Naive thymus-derived CD8-positive, alpha-beta T cell (primary cell): Measurements from ENCODE around the gene PTGDR. TPM values are rescaled to one million over a fixed set of nuclear protein-coding genes. Genes with fewer than 3 reads are reported as not detected.
A peak's percentile ranks its signal among the peaks of the same experiment; 100 is the strongest.

ENCODE experiments used
- ATAC-seq, 2 donors: fragments of 150-1000 bp; cut with Tn5 transposase in 1 of 2; sonication (Bioruptor Pico), chemical (Tn5 transposase) in 1 of 2; 1 replicate in 1 of 2; 2 replicates in 1 of 2; pipeline ENCODE4 v1.10.0; 2021; ENCODE audit warnings: mild to moderate bottlenecking in 2 of 2, moderate library complexity in 2 of 2
- POLR2A ChIA-PET: fragments of 350-600 bp; sonication (Branson Sonifier 250); formaldehyde crosslinking; loops from one replicate; lab custom pipeline; 2021; ENCODE audit warnings: antibody characterized with exemption; lab: Charles Lee
- DNase-seq, 10 donors: peaks; one replicate each; pipeline versions ENCODE4 v3.0.0 to v3.0.0-alpha.2; 2020 to 2022
- H3K27ac Mint-ChIP-seq, 10 donors: one replicate each; pipeline ENCODE4 v1.8.0; 2020 to 2022; ENCODE audit warnings: mild to moderate bottlenecking in 10 of 10, mixed read lengths in 10 of 10, moderate library complexity in 4 of 10, inconsistent platforms in 1 of 10
- H3K27me3 Mint-ChIP-seq, 5 donors: one replicate each; pipeline ENCODE4 v1.8.0; 2021 to 2022; ENCODE audit warnings: mixed read lengths in 5 of 5
- H3K36me3 Mint-ChIP-seq, 3 donors: one replicate each; pipeline ENCODE4 v1.8.0; 2020 to 2022; ENCODE audit warnings: mixed read lengths in 3 of 3, mild to moderate bottlenecking in 2 of 3, inconsistent platforms in 1 of 3
- H3K4me1 Mint-ChIP-seq, 4 donors: one replicate each; pipeline ENCODE4 v1.8.0; 2021 to 2022; ENCODE audit warnings: mixed read lengths in 4 of 4
- H3K4me3 Mint-ChIP-seq, 10 donors: one replicate each; pipeline ENCODE4 v1.8.0; 2020 to 2022; ENCODE audit warnings: mild to moderate bottlenecking in 10 of 10, mixed read lengths in 10 of 10, moderate library complexity in 6 of 10, inconsistent platforms in 1 of 10
- H3K9me3 Mint-ChIP-seq, 9 donors: one replicate each; pipeline ENCODE4 v1.8.0; 2020 to 2022; ENCODE audit warnings: mixed read lengths in 9 of 9, mild to moderate bottlenecking in 3 of 9, inconsistent platforms in 1 of 9, moderate library complexity in 1 of 9
- polyA plus RNA-seq, 3 donors: library from polyadenylated mRNA; unstranded; fragments of 300-500 nt; fragmentation: Illumina TruSeq; gene quantifications; one replicate each; pipeline ENCODE4 v1.2.3, GENCODE V29; 2021
- total RNA-seq, 8 experiments: library from RNA in 2 of 8; stranded (reverse) in 2 of 8; gene quantifications; one replicate each; pipeline ENCODE4 v1.2.3 and lab custom pipeline; 2021 to 2026

PTGDR gene, protein sequence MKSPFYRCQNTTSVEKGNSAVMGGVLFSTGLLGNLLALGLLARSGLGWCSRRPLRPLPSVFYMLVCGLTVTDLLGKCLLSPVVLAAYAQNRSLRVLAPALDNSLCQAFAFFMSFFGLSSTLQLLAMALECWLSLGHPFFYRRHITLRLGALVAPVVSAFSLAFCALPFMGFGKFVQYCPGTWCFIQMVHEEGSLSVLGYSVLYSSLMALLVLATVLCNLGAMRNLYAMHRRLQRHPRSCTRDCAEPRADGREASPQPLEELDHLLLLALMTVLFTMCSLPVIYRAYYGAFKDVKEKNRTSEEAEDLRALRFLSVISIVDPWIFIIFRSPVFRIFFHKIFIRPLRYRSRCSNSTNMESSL
- total RNA-seq (under 1 TPM; 0.38 to 0.57 TPM), polyA plus RNA-seq (10 to 100 TPM in 1 of 3 donors, under 1 TPM in 2; 0.70 to 11.6 (median 0.74) TPM), total RNA-seq (lab: John Stamatoyannopoulos, UW) (0 to 0.21 (median 0) reads per million in 6 experiments)

DNA sequence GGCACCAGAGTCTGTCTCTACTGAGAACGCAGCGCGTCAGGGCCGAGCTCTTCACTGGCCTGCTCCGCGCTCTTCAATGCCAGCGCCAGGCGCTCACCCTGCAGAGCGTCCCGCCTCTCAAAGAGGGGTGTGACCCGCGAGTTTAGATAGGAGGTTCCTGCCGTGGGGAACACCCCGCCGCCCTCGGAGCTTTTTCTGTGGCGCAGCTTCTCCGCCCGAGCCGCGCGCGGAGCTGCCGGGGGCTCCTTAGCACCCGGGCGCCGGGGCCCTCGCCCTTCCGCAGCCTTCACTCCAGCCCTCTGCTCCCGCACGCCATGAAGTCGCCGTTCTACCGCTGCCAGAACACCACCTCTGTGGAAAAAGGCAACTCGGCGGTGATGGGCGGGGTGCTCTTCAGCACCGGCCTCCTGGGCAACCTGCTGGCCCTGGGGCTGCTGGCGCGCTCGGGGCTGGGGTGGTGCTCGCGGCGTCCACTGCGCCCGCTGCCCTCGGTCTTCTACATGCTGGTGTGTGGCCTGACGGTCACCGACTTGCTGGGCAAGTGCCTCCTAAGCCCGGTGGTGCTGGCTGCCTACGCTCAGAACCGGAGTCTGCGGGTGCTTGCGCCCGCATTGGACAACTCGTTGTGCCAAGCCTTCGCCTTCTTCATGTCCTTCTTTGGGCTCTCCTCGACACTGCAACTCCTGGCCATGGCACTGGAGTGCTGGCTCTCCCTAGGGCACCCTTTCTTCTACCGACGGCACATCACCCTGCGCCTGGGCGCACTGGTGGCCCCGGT is at the start of gene PTGDR:
TSS of gene PTGDR (plus strand) at position 198 of the 778 bp plus-strand sequence. CDS start at position 315, 117 bp downstream.
- no peaks in the 10 kb centered on the region for H3K9me3 Mint-ChIP-seq
- peak within 1 kb of the TSS; percentile 81 to 97 (median 90) for H3K4me3 Mint-ChIP-seq
- no peaks in the 10 kb centered on the region for H3K36me3 Mint-ChIP-seq
- POLR2A ChIA-PET: no interaction called here
- ATAC-seq: peak; percentile 68
- DNase-seq: peak in 6 of 10 donors; percentile 5 to 38 (median 24)
- peaks cover 30 to 59% (median 47%) of the 10 kb centered on the region in 4 donors for H3K4me1 Mint-ChIP-seq
- peak within 1 kb of the TSS in 6 of 10 donors; percentile 51 to 90 (median 71) for H3K27ac Mint-ChIP-seq
- peaks cover 15 to 34% (median 31%) of the 10 kb centered on the region in 5 donors for H3K27me3 Mint-ChIP-seq

DNA sequence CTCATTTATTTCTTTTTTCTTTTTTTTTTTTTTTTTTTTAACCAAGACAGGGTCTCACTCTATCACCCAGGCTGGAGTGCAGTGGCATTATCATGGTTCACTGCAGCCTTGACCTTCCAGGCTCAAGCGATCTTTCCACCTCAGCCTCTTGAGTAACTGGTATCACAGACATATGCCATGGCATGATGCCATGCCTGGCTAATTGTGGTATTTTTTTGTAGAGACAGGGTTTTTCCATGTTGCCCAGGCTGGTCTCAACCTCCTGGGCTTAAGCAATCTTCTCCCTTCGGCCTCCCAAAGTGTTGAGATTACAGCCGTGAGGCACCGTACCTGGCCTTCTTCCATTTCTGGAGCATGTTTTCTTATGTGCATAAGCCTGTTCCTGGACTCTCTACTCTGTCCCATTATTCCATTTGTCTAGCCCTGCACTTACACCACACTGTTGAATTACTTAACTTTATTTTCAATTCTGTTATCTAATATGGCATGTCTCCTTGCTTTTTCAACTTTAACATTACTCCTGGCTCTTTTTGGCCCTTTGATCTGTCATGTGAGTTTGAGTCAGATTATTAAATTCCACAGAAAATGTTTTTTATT is 47.9 kb upstream of the PTGDR start:
- ATAC-seq (no peak), DNase-seq (no peak)
- POLR2A ChIA-PET: no interaction called here
- Mint-ChIP-seq H3K27ac (peak overlapping the region in 2 of 10 donors; percentile 9 to 11), H3K36me3 (no peaks in the 10 kb centered on the region), H3K9me3 (no peaks in the 10 kb centered on the region), H3K4me1 (peaks cover 6 to 14% (median 11%) of the 10 kb centered on the region in 4 donors), H3K4me3 (no peak overlapping the region), H3K27me3 (peaks cover 0 to 3% (median 0%) of the 10 kb centered on the region in 5 donors)

DNA sequence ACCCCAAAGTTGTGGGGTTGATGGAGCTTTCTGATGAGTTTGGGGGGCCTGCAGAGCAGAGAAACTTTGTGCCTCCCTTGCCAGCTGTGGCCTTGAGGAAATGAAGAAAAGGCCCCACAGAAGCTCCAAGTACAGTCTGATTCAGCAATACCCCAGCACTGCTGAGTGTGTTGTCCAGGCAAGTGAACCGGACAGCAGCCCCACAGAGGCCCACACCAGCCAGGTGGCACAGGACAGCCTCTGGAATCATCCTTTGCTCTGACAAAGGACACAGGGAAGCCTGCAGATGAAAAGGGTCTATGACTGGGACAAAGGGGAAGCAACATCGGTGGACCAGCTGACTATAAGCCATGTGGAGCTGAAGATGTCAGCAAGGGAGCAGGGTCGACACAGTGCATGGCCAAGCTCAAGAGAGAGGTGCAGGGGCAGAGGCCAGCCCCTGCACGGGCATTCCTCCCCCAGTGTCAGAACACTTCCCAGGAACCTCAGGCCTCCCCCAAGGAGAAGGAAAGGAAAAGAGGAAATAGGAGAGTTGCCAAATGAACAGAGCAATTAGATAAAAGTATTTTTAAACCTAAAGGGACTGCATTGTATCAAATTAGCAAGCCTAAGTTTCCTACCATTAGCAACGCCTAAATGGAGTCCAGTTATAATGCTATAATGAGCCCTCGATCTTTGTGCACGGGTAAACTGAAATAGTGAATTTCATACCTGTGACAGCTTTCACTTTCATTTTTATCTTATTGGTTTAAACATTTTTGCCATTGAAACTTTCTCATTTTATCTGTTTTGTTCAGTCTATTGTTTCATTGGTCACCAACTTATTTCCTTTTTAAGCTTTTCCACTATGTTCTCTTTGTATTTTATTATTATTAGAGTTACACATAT is 46.3 kb upstream of the PTGDR start:
- H3K4me1 Mint-ChIP-seq: peaks cover 6 to 14% (median 11%) of the 10 kb centered on the region in 4 donors
- ATAC-seq (peak; percentile 27 to 42), DNase-seq (peak in 3 of 10 donors; percentile 4 to 5 (median 4))
- no peaks in the 10 kb centered on the region for H3K36me3 Mint-ChIP-seq
- peak overlapping the region; percentile 72 to 94 (median 92) for H3K27ac Mint-ChIP-seq
- POLR2A ChIA-PET: no interaction called here
- peak overlapping the region; percentile 79 to 93 (median 87) for H3K4me3 Mint-ChIP-seq
- peaks cover 0 to 3% (median 0%) of the 10 kb centered on the region in 5 donors for H3K27me3 Mint-ChIP-seq
- no peaks in the 10 kb centered on the region for H3K9me3 Mint-ChIP-seq

DNA sequence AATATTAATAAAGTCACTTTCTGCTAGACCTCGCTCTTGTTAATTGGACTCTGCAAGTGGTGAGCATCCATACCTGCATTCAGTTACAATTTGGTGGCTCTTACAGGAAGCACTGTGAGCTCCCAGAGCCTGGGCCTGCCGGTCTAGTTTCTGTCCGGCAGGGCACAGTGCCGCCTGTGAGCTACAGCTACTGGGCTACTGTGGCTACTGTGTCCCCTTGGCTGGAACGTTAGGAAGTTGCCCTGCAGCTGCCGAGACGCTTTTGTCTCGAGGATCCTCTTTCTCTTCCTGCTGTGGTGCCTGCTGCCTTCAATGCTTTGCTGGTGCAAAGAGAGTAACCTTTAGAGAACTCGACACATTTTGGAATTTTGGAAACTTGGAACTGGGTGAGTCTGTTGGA is 44.6 kb upstream of the PTGDR start:
- H3K9me3 Mint-ChIP-seq: peaks cover 0 to 2% (median 0%) of the 10 kb centered on the region in 9 donors
- H3K36me3 Mint-ChIP-seq: no peaks in the 10 kb centered on the region
- ATAC-seq: no peak
- peaks cover 0 to 3% (median 0%) of the 10 kb centered on the region in 5 donors for H3K27me3 Mint-ChIP-seq
- POLR2A ChIA-PET: no interaction called here
- peak overlapping the region in 2 of 10 donors; percentile 13 to 14 for H3K27ac Mint-ChIP-seq
- no peak for DNase-seq
- H3K4me1 Mint-ChIP-seq: peaks cover 6 to 17% (median 11%) of the 10 kb centered on the region in 4 donors
- no peak overlapping the region for H3K4me3 Mint-ChIP-seq

DNA sequence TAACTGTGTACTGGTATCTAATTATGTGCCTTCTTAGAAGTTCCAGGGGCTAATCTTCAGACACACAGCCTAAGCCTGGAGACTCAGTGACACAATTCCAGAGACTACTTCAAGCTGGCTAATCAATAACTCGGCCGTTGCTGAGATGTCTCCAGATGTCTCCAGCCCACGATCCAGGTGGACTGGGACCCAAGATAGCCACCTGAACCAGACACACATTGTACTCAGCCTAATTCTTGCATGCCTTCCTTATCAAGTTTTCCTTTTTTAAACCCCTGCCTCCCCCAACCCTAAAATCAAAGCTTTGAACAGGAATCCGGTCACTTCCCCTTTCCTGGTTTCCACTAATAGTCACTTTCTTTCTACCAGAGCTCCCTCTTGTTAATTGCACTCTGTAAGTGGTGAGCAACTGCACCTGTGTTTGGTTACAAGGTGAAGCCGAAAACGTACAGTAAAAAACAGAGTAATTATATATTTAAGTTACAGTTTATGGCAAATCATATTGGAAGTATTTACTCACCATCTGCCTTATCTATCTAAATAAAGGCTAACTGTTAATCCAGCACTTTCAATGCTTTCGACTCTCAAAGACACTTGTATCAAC is 39.8 kb upstream of the PTGDR start:
- peak overlapping the region in 1 of 10 donors; percentile 11 for H3K27ac Mint-ChIP-seq
- no peak for ATAC-seq
- peaks cover 0 to 3% (median 0%) of the 10 kb centered on the region in 5 donors for H3K27me3 Mint-ChIP-seq
- H3K9me3 Mint-ChIP-seq: peaks cover 0 to 2% (median 0%) of the 10 kb centered on the region in 9 donors
- DNase-seq: no peak
- no peaks in the 10 kb centered on the region for H3K36me3 Mint-ChIP-seq
- POLR2A ChIA-PET: no interaction called here
- peaks cover 8 to 21% (median 13%) of the 10 kb centered on the region in 4 donors for H3K4me1 Mint-ChIP-seq
- no peak overlapping the region for H3K4me3 Mint-ChIP-seq

DNA sequence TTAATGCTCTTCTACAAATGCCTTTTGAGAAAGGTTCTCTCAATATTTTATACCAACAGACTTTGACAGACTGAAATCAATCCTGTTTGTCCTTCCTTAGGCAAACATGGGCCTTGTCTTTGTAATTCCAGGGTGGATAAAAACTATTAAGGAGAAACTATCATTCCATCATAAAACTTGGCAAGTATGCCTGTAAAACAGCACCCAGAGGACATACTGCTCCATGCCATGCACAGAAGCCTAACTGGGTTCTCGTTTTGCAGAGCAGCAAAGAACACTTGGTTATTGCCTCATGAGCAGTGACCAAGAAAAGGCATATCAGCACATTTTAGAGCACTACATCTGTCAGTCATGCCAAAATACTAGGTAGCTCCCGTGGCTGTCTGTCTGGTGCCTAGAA is 33.8 kb upstream of the PTGDR start:
- H3K36me3 Mint-ChIP-seq: no peaks in the 10 kb centered on the region
- H3K27me3 Mint-ChIP-seq: peaks cover 0 to 4% (median 0%) of the 10 kb centered on the region in 5 donors
- no peak overlapping the region for H3K27ac Mint-ChIP-seq
- peaks cover 9 to 32% (median 14%) of the 10 kb centered on the region in 4 donors for H3K4me1 Mint-ChIP-seq
- POLR2A ChIA-PET: no interaction called here
- ATAC-seq (no peak), DNase-seq (no peak)
- no peak overlapping the region for H3K4me3 Mint-ChIP-seq
- no peaks in the 10 kb centered on the region for H3K9me3 Mint-ChIP-seq

DNA sequence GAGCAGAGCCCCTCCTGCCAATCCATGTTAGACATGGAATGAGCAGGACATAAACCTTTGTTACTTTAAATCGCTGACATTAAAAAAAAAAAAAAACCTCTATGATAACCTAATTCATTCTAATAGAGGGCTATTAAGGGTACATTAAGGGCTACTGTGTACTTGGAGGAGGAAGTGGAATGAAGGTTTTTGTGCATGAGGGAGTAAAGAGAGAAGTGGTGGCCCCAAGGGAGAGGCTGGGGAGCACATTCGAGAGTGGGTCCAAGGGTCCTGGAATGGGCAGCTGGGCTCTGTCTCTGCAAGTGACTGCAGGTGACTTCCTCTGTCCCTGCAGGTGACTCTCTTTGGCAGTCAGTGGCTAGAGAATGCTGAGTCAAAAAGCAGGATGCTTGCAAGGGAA is 32.1 kb upstream of the PTGDR start:
- Mint-ChIP-seq H3K27me3 (peaks cover 0 to 4% (median 0%) of the 10 kb centered on the region in 5 donors), H3K27ac (peak overlapping the region in 1 of 10 donors; percentile 59), H3K4me3 (no peak overlapping the region), H3K9me3 (no peaks in the 10 kb centered on the region), H3K4me1 (peaks cover 10 to 27% (median 14%) of the 10 kb centered on the region in 4 donors), H3K36me3 (no peaks in the 10 kb centered on the region)
- DNase-seq (no peak), ATAC-seq (no peak)
- POLR2A ChIA-PET: no interaction called here

DNA sequence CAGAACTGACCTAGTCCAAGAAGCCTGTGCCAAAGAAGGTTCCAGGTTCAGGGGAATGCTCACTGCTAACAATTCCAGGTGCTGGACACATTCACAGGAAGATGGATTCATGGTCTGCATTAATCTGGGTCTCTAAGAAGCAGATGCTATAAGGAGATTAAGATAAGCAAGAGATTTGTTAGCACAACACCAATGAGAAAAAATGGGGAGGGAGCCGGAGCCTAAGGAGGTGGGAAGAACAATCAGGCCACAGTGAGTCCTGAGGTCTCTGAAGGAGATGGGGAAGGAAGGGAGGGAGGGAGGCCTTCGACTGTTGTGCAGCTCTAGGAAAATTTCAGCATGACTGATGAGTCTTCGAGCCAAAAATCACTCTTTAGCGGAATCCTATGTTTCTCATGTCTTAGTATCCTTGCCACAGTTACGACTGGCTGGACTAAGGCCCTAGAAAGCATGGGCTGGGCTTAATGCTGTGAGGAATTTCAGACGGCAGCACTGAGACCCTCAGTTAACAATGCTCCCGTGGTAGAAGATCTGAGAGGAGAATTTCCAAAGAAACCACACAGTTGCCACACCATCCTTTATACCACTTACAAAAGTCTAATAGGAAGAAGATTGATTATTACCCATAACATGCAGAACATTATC is 31.5 kb upstream of the PTGDR start:
- POLR2A ChIA-PET: no interaction called here
- H3K27ac Mint-ChIP-seq: peak overlapping the region in 1 of 10 donors; percentile 59
- H3K4me3 Mint-ChIP-seq: no peak overlapping the region
- DNase-seq (no peak), ATAC-seq (no peak)
- H3K36me3 Mint-ChIP-seq: no peaks in the 10 kb centered on the region
- no peaks in the 10 kb centered on the region for H3K9me3 Mint-ChIP-seq
- H3K27me3 Mint-ChIP-seq: peaks cover 0 to 4% (median 0%) of the 10 kb centered on the region in 5 donors
- peaks cover 13 to 30% (median 16%) of the 10 kb centered on the region in 4 donors for H3K4me1 Mint-ChIP-seq

DNA sequence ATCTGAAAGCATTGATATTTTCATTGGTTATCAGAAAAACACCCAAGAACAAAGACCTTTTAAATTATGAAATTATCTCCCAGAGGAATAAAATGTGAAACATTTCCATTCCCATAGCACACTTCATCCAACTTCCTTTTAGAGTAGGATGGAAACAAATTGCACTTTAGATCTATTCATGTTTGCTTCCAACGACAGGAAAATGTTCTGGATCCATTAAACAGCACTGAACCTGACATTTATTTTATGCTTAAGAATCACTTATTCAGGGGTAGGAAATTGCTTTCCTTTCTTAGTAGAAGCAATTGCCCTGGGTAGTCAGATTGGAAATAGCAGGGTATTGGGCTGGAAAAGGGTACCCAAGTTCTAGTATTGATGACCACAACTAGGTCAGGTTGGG is 28.8 kb upstream of the PTGDR start:
- Mint-ChIP-seq H3K27me3 (peaks cover 0 to 4% (median 0%) of the 10 kb centered on the region in 5 donors), H3K27ac (peak overlapping the region in 1 of 10 donors; percentile 38), H3K36me3 (no peaks in the 10 kb centered on the region), H3K4me1 (peaks cover 14 to 34% (median 16%) of the 10 kb centered on the region in 4 donors), H3K9me3 (peaks cover 0 to 2% (median 0%) of the 10 kb centered on the region in 9 donors), H3K4me3 (no peak overlapping the region)
- DNase-seq (no peak), ATAC-seq (no peak)
- POLR2A ChIA-PET: no interaction called here

DNA sequence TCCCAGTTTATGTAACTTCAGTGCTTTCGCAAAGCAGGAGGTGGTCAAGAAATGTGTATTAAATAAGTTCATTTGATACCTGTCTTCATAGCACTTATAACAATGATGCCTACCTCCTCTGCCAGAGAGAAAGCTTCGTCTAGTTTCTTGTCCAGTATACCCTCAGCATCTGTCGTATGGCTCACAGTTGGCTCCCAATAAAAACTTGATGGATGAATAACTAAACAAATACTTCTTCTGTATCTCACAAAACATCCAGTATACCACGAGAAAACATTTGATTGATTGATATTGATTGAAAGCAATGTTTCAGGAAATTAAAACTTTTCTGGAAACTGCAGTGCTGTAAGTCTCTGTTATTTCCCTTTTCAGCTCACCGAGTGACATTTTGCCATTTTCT is 26.9 kb upstream of the PTGDR start:
- peaks cover 0 to 4% (median 0%) of the 10 kb centered on the region in 5 donors for H3K27me3 Mint-ChIP-seq
- H3K4me3 Mint-ChIP-seq: no peak overlapping the region
- POLR2A ChIA-PET: no interaction called here
- ATAC-seq (no peak), DNase-seq (no peak)
- peak overlapping the region in 1 of 10 donors; percentile 61 for H3K27ac Mint-ChIP-seq
- H3K4me1 Mint-ChIP-seq: peaks cover 14 to 26% (median 18%) of the 10 kb centered on the region in 4 donors
- H3K9me3 Mint-ChIP-seq: peaks cover 0 to 2% (median 0%) of the 10 kb centered on the region in 9 donors
- H3K36me3 Mint-ChIP-seq: no peaks in the 10 kb centered on the region
